KMS-11 (cell line): ENCODE results near the gene TTC39A.

Experiments used
- H2AFZ ChIP-seq: fragments of 200-600 bp; sonication (generic); 2 replicates; pipeline ENCODE4 v1.6.1; 2016; ENCODE audit warnings: antibody characterized with exemption, mixed run types, low read depth
- H3K27ac ChIP-seq: fragments of 200-600 bp; sonication (generic); 2 replicates; pipeline ENCODE4 v1.6.1; 2016; ENCODE audit warnings: mild to moderate bottlenecking, mixed run types
- H3K27me3 ChIP-seq: fragments of 200-600 bp; sonication (generic); 2 replicates; pipeline ENCODE4 v1.6.1; 2017; ENCODE audit warnings: mild to moderate bottlenecking, low read depth, mixed run types, moderate library complexity; ENCODE audit not compliant: insufficient read depth
- H3K36me3 ChIP-seq: fragments of 200-600 bp; sonication (generic); 2 replicates; pipeline ENCODE4 v1.6.1; 2017; ENCODE audit warnings: mild to moderate bottlenecking, mixed run types; ENCODE audit not compliant: insufficient read depth
- H3K4me1 ChIP-seq: fragments of 200-600 bp; sonication (generic); 2 replicates; pipeline ENCODE4 v1.6.1; 2016; ENCODE audit warnings: mild to moderate bottlenecking, low read depth, mixed run types; ENCODE audit not compliant: poor library complexity, severe bottlenecking
- H3K4me2 ChIP-seq: fragments of 200-600 bp; sonication (generic); 2 replicates; pipeline ENCODE4 v1.7.0; 2016; ENCODE audit warnings: mild to moderate bottlenecking, mixed run types
- H3K4me3 ChIP-seq: fragments of 200-600 bp; sonication (generic); IDR thresholded peaks from 2 replicates; pipeline ENCODE4 v1.6.1; 2017; ENCODE audit warnings: low read depth, low read length, mixed read lengths; ENCODE audit not compliant: insufficient read depth
- H3K79me2 ChIP-seq: fragments of 200-600 bp; sonication (generic); 2 replicates; pipeline ENCODE4 v1.6.1; 2016; ENCODE audit warnings: low read depth, mixed run types; ENCODE audit not compliant: insufficient read depth
- H3K9ac ChIP-seq: fragments of 200-600 bp; sonication (generic); 2 replicates; pipeline ENCODE4 v1.6.1; 2016; ENCODE audit warnings: mild to moderate bottlenecking, mixed run types
- H4K20me1 ChIP-seq: fragments of 200-600 bp; sonication (generic); 2 replicates; pipeline ENCODE4 v1.6.1; 2016; ENCODE audit warnings: mild to moderate bottlenecking, mixed run types; ENCODE audit not compliant: insufficient read depth
- CTCF ChIP-seq: fragments of 200-600 bp; sonication (generic); conservative IDR thresholded peaks from 2 replicates; pipeline ENCODE4 v1.6.1; 2017; ENCODE audit warnings: low read depth, mild to moderate bottlenecking, antibody characterized with exemption, low read length, moderate library complexity, mixed read lengths

The TTC39A gene

GRCh38 chr1:51330331-51331201 is at the start of gene TTC39A:
TSS of gene TTC39A (minus strand) at chr1:51330562. CDS start at chr1:51330477, 85 bp downstream.
- Histone ChIP-seq H4K20me1 (no peaks in the 10 kb centered on the region), H3K4me2 (peak within 1 kb of the TSS; percentile 29; the same call in 1 of the 2 replicates), H3K4me1 (peaks cover 9% of the 10 kb centered on the region), H3K36me3 (no peaks in the 10 kb centered on the region), H3K9ac (peak within 1 kb of the TSS; percentile 51), H2AFZ (peak within 1 kb of the TSS; percentile 66; the same call in 1 of the 2 replicates), H3K27me3 (no peaks in the 10 kb centered on the region), H3K4me3 (no peak within 1 kb of the TSS), H3K27ac (peak within 1 kb of the TSS; percentile 54), H3K79me2 (no peaks in the 10 kb centered on the region)
- no peak for TF ChIP-seq CTCF

GRCh38 chr1:51378871-51379270 is 48.5 kb upstream of the TTC39A start:
- no peak for TF ChIP-seq CTCF
- Histone ChIP-seq H3K4me3 (no peak overlapping the region), H3K36me3 (no peaks in the 10 kb centered on the region), H2AFZ (no peak overlapping the region), H3K27me3 (no peaks in the 10 kb centered on the region), H3K27ac (no peak overlapping the region), H3K9ac (no peak overlapping the region), H3K4me2 (no peak overlapping the region), H4K20me1 (no peaks in the 10 kb centered on the region), H3K4me1 (no peaks in the 10 kb centered on the region), H3K79me2 (no peaks in the 10 kb centered on the region)

GRCh38 chr1:51373898-51374297 is 43.5 kb upstream of the TTC39A start:
- no peaks in the 10 kb centered on the region for H3K4me1 ChIP-seq
- H4K20me1 ChIP-seq, result no peaks in the 10 kb centered on the region
- H3K27ac ChIP-seq, result no peak overlapping the region
- no peak for TF ChIP-seq CTCF
- no peak overlapping the region for H3K4me3 ChIP-seq
- H3K36me3 ChIP-seq, result no peaks in the 10 kb centered on the region
- no peak overlapping the region for H2AFZ ChIP-seq
- H3K79me2 ChIP-seq, result no peaks in the 10 kb centered on the region
- H3K4me2 ChIP-seq, result no peak overlapping the region
- H3K9ac ChIP-seq, result no peak overlapping the region
- no peaks in the 10 kb centered on the region for H3K27me3 ChIP-seq

- H4K20me1 ChIP-seq, result no peaks in the 10 kb centered on the region
- H3K27me3 ChIP-seq, result no peaks in the 10 kb centered on the region
- H3K36me3 ChIP-seq, result no peaks in the 10 kb centered on the region
- H3K27ac ChIP-seq, result no peak overlapping the region
- TF ChIP-seq CTCF, result no peak
- no peak overlapping the region for H3K4me3 ChIP-seq
- H3K4me1 ChIP-seq, result no peaks in the 10 kb centered on the region
- no peak overlapping the region for H2AFZ ChIP-seq
- H3K9ac ChIP-seq, result no peak overlapping the region
- no peaks in the 10 kb centered on the region for H3K79me2 ChIP-seq
- H3K4me2 ChIP-seq, result no peak overlapping the region
Measured at GRCh38 chr1:51372561-51372960, 42.2 kb upstream of the TTC39A start.
